Ishikawa (cell line): Measurements from ENCODE around the gene ZNF483.

Source experiments
- CREB1 ChIP-seq: IDR thresholded peaks from 2 replicates; pipeline ENCODE4 v1.6.1; 2012; ENCODE audit warnings: low read depth
- EGR1 ChIP-seq: IDR thresholded peaks from 2 replicates; pipeline ENCODE4 v1.6.1; 2012
- EP300 ChIP-seq: IDR thresholded peaks from 2 replicates; pipeline ENCODE4 v1.6.1; 2012; ENCODE audit warnings: borderline replicate concordance
- RAD21 ChIP-seq: IDR thresholded peaks from 2 replicates; pipeline ENCODE4 v1.6.1; 2012; ENCODE audit warnings: low read depth
- TCF12 ChIP-seq: IDR thresholded peaks from 2 replicates; pipeline ENCODE4 v1.6.1; 2012; ENCODE audit warnings: low read depth
- TF ChIP-seq, protein P1 (sequence below): IDR thresholded peaks from 2 replicates; pipeline ENCODE4 v1.6.1; 2012

DNA sequence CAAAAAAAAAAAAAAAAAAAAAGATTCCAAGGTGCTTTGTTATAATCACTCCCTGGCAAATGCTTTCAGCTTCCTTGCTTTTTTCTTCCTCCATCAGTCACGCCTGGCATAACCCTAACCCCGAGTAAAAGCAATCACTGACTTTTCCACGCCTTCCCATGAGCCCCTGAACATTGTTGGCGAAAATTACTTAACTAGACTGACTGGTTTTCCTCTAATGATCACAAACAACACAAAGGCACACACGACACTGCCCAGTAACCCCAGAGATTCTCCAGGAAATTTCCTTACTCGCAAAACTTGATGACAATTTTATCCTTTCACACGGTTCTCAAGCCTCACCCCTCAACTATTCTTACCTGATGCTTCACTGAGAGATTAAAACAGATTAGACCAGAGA lies 85.9 kb downstream of the ZNF483 start:
- TF ChIP-seq RAD21 (no peak), EP300 (no peak), EGR1 (no peak), CREB1 (0 out of 2 replicates have a peak, but pooled peaks have one; percentile 13), TCF12 (no peak)
- TF ChIP-seq, protein P1, sequence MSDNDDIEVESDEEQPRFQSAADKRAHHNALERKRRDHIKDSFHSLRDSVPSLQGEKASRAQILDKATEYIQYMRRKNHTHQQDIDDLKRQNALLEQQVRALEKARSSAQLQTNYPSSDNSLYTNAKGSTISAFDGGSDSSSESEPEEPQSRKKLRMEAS, result 0 out of 2 replicates have a peak, but pooled peaks have one; percentile 47
